Panc1 (cell line): Measurements from ENCODE around the gene ZNF724.

Source experiments
- POLR2AphosphoS5 ChIP-seq: IDR thresholded peaks from 2 replicates; pipeline ENCODE4 v1.6.1; 2012; ENCODE audit warnings: mild to moderate bottlenecking, low read depth, low read length, moderate library complexity
- REST ChIP-seq, 2 experiments: IDR thresholded peaks; 2 replicates each; pipeline ENCODE4 v1.6.1; 2011 to 2012; ENCODE audit warnings: low read depth in 2 of 2, control low read depth in 1 of 2, low read length in 1 of 2, mild to moderate bottlenecking in 1 of 2, moderate library complexity in 1 of 2; ENCODE audit not compliant: insufficient read depth in 1 of 2
- SIN3A ChIP-seq: IDR thresholded peaks from 2 replicates; pipeline ENCODE4 v1.6.1; 2012; ENCODE audit warnings: low read depth, mild to moderate bottlenecking, low read length, moderate library complexity, borderline replicate concordance; ENCODE audit not compliant: insufficient read depth
- TF ChIP-seq, protein P1 (sequence below): fragments of 450-650 bp; IDR thresholded peaks from 2 replicates; pipeline ENCODE4 v1.5.1; 2017; ENCODE audit warnings: mild to moderate bottlenecking

- TF ChIP-seq POLR2AphosphoS5 = no peak
- TF ChIP-seq, protein P1, sequence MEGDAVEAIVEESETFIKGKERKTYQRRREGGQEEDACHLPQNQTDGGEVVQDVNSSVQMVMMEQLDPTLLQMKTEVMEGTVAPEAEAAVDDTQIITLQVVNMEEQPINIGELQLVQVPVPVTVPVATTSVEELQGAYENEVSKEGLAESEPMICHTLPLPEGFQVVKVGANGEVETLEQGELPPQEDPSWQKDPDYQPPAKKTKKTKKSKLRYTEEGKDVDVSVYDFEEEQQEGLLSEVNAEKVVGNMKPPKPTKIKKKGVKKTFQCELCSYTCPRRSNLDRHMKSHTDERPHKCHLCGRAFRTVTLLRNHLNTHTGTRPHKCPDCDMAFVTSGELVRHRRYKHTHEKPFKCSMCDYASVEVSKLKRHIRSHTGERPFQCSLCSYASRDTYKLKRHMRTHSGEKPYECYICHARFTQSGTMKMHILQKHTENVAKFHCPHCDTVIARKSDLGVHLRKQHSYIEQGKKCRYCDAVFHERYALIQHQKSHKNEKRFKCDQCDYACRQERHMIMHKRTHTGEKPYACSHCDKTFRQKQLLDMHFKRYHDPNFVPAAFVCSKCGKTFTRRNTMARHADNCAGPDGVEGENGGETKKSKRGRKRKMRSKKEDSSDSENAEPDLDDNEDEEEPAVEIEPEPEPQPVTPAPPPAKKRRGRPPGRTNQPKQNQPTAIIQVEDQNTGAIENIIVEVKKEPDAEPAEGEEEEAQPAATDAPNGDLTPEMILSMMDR = no peak
- no peak for TF ChIP-seq SIN3A
- TF ChIP-seq REST (IDR thresholded peaks at IDR 0.05; ENCODE audit: insufficient read depth in 1 of 2, low read depth in 2 of 2, low read length in 1 of 2) = no peak
Measured at GRCh38 chr19:23263396-23263795, 13.2 kb upstream of the ZNF724 start.
